DMS153 (cell line): ENCODE data around the gene GRIK4.

Experiments
- DNase-seq: peaks from one replicate; lab custom pipeline; 2025; lab: John Stamatoyannopoulos, UW

GRIK4 gene

DNA sequence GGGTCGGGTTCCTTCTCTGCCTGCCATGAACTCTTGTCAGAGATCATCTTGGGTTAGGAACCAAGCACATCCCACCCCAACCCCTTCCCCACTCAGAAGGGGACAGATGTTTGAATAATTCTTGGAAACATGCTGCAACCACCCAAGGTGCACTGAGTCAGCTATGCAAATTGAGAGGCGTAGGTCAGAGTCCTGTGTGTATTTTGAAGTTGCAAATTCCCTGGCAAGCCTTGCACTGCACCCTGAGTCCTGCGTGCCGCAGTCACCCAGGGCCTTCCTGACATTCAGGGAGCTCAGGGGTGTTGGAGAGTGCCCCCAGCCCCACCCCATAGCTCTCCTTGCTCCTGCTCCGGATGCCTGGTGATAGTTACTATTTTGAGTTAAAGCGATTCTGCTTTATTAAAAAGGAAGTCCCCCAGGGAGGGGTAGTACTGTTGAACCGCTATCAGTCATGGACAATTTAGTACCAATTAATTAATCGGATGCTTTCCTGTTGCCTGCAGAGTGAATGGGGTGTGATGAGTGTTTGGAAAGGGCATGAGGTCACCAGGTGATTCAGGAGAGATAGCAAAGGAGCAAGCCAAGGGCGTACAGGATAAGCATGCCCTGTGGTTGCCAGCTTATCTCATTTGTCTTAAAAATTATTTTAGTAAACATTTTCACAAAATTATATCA, 123.7 kb downstream of the GRIK4 start:
- DNase-seq = no peak

- DNase-seq = no peak
These were observed 125.6 kb downstream of the GRIK4 start for GRCh38 chr11:120637131-120637530.

- no peak for DNase-seq
These were observed 130.8 kb downstream of the GRIK4 start for GRCh38 chr11:120642196-120642894.

DNA sequence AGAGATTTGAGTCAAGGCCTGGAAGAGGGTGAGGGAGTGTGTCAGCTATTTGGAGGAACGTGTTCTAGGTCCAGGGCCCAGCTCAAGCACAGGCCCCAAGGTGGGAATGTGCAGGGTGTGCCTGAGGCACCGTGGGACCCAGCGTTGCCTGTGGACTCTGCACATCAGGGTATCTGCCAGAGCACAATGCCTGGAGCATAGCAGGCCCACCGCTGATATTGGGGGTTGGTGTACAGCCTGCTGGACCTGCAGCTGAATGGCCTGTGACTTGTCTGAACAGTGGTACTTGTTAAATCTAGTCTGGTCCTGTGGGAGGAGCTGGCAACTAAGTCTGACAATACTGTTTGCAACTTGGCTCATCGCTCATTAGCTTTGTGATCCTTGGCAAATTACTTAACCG, 131.7 kb downstream of the GRIK4 start:
- no peak for DNase-seq

DNA sequence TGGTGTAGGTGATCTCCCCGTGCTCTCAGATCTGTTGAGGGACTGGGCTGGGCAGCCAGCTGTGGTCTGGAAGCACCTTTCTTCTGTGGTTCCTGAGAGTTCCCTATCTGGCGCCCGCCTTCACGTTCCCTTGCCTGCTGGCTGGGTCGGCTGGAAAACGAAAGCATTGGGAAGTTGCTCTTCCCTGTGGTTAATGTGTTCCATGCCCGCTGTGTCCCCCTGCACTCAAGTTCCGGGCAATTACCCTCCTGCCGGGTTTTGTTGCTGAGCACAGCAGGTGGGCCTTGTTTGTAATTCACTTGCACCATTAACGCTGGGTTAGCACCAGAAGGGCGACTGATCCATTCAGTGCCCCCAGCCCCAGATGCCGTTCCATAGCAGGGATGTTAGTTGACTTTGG, 134.1 kb downstream of the GRIK4 start:
- peak; percentile 37 for DNase-seq

GRCh38 chr11:120646206-120646605, 134.7 kb downstream of the GRIK4 start:
- DNase-seq = no peak

GRCh38 chr11:120647681-120648080, 136.1 kb downstream of the GRIK4 start:
- no peak for DNase-seq

DNA sequence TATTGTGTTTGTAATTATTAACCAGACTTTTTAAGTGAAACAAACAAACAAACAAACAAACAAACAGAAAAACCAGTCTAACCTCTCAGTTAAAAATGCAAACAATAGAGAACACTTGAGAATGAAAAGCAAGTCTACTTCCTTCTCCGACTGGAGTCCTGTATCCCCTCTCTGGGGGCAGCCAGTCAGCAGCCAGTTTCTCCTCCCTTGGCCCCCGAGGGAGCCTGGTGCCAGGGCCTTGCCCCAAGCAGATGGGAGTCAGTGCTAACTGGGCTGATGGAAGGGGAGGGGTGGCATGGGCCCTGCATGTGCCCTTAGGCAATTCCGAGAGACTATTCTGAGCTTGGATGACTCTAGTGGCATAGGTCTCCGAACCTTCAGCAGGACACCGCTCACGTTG, 137.2 kb downstream of the GRIK4 start:
- DNase-seq = peak; percentile 47

GRCh38 chr11:120649316-120649715, 137.8 kb downstream of the GRIK4 start:
- peak; percentile 13 for DNase-seq

DNA sequence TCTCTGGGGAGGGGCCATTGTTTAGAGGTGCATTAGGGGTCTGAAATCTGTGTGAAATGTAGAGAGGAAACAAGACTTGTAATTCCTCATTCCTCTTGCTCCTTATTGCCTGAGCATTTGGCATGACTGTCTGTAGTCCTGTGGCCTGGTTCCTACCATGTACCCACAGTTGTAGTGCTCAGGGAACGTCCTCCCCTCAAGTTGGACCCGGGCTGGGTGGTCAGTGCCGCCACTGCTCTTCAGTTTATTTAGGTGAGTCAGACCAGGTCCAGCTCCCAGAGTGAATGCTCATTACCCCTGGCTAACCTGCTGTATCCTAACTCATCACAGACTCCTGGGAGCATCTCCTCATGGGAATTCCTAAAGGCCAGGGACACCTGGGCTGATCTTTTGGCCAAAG, 139.8 kb downstream of the GRIK4 start:
- no peak for DNase-seq

- no peak for DNase-seq
These were observed 140.3 kb downstream of the GRIK4 start for GRCh38 chr11:120651836-120652235.

GRCh38 chr11:120652705-120653335, 141.3 kb downstream of the GRIK4 start:
- DNase-seq = no peak

DNA sequence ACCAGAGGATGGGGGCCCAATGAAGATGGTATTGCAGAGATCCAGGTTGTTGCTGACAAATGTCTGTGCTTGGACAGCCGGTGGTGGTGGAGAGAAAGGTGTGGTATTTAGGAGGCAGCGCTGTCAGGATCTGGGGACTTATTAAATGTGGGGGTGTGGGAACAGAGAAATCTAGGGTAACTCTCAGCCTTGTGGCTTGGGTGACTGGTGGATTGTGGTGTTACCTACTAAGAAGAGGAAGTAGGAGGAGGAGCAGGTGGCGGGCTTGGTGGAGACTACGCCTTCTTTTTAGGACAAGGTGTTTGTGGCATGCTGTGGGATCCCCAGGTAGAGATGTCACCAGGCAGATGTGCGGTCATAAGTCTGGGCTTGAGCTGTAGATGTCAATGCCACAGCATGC, 144.0 kb downstream of the GRIK4 start:
- DNase-seq = no peak

- DNase-seq = no peak
These were observed 145.9 kb downstream of the GRIK4 start for GRCh38 chr11:120657306-120658070.

- DNase-seq = no peak
These were observed 146.5 kb downstream of the GRIK4 start for GRCh38 chr11:120658071-120658423.

DNA sequence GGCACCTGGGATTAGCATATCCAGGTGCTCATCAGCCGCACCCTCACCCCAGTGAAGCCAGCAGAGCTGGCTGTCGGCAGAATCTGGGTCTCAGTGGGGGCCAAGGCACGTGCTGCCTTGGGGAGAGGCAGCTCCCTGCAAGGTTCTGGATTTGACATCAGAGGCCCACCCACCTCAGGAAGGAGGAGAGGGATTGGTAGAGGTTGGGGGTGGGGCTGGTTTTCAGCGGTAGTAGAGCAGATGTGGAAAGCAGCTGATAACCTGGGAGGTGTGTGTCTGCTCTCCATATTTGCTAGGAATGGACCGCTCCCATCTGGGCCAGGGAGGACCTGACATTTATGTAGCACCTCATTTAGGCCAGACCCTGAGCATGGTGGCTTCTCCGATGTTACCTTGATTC, 147.5 kb downstream of the GRIK4 start:
- DNase-seq = no peak

- no peak for DNase-seq
These were observed 148.5 kb downstream of the GRIK4 start for GRCh38 chr11:120660024-120660565.

DNA sequence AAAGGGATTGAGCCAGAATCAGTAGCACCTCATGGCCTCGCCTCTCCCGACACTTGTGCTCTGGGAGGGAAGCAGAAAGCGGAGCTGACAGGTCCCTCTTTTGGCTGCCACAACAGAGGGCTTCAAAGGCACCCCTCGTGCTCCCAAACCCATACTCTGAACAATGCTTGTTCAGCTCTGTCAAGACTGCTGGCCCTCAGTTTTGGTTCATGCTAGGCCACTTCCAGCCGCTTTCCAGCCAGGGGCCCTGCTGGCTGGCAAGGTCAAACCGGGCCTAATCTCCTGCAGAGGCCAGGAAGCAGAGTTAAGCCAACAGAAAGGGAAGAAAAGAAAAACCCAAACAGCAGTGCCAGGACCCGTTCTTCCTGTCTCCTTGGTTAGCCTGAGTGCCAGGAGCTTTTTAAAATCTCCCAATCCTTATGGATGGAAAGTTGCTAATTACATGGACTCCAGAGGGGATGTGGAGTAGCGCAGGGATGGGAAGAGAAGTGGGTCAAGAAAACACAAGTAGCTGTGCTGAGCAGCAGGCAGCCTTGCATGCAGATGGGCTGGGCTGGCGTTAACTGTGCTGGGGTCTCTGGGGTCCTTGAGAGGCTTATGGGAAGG, 150.6 kb downstream of the GRIK4 start:
- DNase-seq = no peak

GRCh38 chr11:120663142-120663541, 151.6 kb downstream of the GRIK4 start:
- DNase-seq = no peak

GRCh38 chr11:120666121-120666639, 154.6 kb downstream of the GRIK4 start:
- DNase-seq = no peak

DNA sequence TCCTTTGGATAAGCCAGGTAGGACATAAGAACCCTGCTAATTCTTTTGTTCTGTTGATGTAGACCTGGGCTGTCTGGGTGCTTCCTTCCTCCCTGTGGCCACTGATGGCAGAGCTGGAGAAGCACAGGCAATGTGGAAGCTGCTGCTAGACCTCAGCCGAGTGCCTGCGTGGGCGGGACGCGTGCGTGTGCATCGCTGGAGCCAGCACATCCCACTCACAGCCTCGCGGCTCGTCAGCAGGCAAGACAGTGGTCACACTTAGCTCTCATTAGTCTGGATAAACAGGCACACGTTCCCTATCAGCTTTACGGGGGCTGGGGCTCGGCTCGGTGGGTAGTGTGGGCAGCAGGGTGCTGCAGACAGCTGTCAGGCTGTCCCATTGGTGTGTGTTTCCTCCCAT, 155.7 kb downstream of the GRIK4 start:
- no peak for DNase-seq

GRCh38 chr11:120667934-120668333, 156.4 kb downstream of the GRIK4 start:
- no peak for DNase-seq
